Hepatocyte (in vitro differentiated cells): ENCODE measurements around the gene RNF7.

Experiments used
- EZH2 ChIP-seq: fragments of 200-600 bp; sonication (generic); IDR thresholded peaks from 2 replicates; pipeline ENCODE4 v1.6.1; 2016; ENCODE audit warnings: antibody characterized with exemption, mild to moderate bottlenecking, borderline replicate concordance
- EZH2phosphoT487 ChIP-seq: fragments of 200-600 bp; sonication (generic); IDR thresholded peaks from one replicate; pipeline ENCODE4 v1.6.1; 2018; ENCODE audit warnings: antibody characterized with exemption, mild to moderate bottlenecking, low read depth, moderate library complexity; ENCODE audit not compliant: unreplicated experiment, severe bottlenecking
- TF ChIP-seq, protein P1 (sequence below): fragments of 200-600 bp; sonication (generic); IDR thresholded peaks from 2 replicates; pipeline ENCODE4 v1.5.1; 2016; ENCODE audit warnings: antibody characterized with exemption, mild to moderate bottlenecking; ENCODE audit not compliant: poor library complexity

DNA sequence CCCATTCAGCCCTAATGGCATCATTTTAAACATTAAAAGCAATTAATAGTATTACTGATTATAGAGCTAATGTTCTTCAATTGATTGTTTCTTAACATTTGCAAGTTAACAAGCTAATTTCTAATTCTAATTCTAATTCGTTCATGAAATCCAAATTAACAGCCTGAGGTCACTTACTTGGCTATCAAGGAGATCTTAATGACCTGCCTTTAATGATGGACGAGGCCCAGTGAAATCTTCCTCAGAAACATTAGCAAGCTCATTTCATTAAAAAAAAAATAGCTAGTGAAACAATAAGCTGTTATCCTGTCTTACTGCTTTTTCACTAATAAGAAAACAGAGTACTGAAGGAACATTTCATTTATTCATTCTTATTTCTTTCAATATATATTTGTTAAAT lies 15.4 kb upstream of the RNF7 start:
- TF ChIP-seq, protein P1, sequence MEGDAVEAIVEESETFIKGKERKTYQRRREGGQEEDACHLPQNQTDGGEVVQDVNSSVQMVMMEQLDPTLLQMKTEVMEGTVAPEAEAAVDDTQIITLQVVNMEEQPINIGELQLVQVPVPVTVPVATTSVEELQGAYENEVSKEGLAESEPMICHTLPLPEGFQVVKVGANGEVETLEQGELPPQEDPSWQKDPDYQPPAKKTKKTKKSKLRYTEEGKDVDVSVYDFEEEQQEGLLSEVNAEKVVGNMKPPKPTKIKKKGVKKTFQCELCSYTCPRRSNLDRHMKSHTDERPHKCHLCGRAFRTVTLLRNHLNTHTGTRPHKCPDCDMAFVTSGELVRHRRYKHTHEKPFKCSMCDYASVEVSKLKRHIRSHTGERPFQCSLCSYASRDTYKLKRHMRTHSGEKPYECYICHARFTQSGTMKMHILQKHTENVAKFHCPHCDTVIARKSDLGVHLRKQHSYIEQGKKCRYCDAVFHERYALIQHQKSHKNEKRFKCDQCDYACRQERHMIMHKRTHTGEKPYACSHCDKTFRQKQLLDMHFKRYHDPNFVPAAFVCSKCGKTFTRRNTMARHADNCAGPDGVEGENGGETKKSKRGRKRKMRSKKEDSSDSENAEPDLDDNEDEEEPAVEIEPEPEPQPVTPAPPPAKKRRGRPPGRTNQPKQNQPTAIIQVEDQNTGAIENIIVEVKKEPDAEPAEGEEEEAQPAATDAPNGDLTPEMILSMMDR = no peak
- TF ChIP-seq EZH2 (no peak), EZH2phosphoT487 (no peak)
